HL-60 (cell line): ENCODE results near the gene VSX1.

Experiments used
- GABPA ChIP-seq: IDR thresholded peaks from 2 replicates; pipeline ENCODE4 v1.6.1; 2012; ENCODE audit warnings: low read depth
- POLR2AphosphoS5 ChIP-seq: IDR thresholded peaks from 2 replicates; pipeline ENCODE4 v1.6.1; 2012; ENCODE audit warnings: low read depth
- TF ChIP-seq, protein P1 (sequence below): IDR thresholded peaks from one replicate; pipeline ENCODE4 v1.5.1; 2011; ENCODE audit warnings: low read length, control low read depth, inconsistent platforms; ENCODE audit not compliant: insufficient read depth
- TF ChIP-seq, protein P2 (sequence below): IDR thresholded peaks from 2 replicates; pipeline ENCODE4 v1.6.1; 2012; ENCODE audit warnings: low read depth; ENCODE audit not compliant: insufficient replicate concordance

DNA sequence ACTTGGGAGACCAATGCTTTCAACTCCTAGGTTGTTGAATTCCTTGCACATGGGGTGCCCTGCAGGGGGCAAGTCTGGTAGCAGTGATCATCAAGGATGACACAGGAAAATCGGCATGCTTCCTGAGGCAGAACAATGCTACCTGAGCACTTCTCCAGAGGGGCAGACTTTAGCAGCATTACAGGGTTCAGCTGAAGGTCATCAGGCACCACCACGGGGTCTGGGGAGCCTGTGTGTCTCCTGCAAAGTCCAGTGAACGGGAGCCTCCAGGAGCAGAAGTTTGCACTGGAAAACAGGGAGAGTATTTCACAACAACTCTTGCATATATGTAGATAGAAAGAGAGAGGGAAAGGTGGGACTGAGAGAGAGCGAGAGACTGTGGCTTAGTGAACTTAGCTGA is 10.2 kb downstream of the VSX1 start:
- TF ChIP-seq, protein P1, sequence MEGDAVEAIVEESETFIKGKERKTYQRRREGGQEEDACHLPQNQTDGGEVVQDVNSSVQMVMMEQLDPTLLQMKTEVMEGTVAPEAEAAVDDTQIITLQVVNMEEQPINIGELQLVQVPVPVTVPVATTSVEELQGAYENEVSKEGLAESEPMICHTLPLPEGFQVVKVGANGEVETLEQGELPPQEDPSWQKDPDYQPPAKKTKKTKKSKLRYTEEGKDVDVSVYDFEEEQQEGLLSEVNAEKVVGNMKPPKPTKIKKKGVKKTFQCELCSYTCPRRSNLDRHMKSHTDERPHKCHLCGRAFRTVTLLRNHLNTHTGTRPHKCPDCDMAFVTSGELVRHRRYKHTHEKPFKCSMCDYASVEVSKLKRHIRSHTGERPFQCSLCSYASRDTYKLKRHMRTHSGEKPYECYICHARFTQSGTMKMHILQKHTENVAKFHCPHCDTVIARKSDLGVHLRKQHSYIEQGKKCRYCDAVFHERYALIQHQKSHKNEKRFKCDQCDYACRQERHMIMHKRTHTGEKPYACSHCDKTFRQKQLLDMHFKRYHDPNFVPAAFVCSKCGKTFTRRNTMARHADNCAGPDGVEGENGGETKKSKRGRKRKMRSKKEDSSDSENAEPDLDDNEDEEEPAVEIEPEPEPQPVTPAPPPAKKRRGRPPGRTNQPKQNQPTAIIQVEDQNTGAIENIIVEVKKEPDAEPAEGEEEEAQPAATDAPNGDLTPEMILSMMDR = no peak
- TF ChIP-seq POLR2AphosphoS5 (no peak), GABPA (no peak)
- TF ChIP-seq, protein P2, sequence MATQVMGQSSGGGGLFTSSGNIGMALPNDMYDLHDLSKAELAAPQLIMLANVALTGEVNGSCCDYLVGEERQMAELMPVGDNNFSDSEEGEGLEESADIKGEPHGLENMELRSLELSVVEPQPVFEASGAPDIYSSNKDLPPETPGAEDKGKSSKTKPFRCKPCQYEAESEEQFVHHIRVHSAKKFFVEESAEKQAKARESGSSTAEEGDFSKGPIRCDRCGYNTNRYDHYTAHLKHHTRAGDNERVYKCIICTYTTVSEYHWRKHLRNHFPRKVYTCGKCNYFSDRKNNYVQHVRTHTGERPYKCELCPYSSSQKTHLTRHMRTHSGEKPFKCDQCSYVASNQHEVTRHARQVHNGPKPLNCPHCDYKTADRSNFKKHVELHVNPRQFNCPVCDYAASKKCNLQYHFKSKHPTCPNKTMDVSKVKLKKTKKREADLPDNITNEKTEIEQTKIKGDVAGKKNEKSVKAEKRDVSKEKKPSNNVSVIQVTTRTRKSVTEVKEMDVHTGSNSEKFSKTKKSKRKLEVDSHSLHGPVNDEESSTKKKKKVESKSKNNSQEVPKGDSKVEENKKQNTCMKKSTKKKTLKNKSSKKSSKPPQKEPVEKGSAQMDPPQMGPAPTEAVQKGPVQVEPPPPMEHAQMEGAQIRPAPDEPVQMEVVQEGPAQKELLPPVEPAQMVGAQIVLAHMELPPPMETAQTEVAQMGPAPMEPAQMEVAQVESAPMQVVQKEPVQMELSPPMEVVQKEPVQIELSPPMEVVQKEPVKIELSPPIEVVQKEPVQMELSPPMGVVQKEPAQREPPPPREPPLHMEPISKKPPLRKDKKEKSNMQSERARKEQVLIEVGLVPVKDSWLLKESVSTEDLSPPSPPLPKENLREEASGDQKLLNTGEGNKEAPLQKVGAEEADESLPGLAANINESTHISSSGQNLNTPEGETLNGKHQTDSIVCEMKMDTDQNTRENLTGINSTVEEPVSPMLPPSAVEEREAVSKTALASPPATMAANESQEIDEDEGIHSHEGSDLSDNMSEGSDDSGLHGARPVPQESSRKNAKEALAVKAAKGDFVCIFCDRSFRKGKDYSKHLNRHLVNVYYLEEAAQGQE = no peak
